ENCODE results near the gene CEP63.

The CEP63 gene

GRCh38 chr3:134457376-134458074, 28.3 kb upstream of the CEP63 start:
- Histone ChIP-seq H3K9me3 (replicated peaks in 1 of 2; ENCODE audit: control insufficient read depth in 2 of 2, insufficient read depth in 1 of 2, low read depth in 1 of 2, low read length in 2 of 2) (peaks cover 0 to 1% of the 10 kb centered on the region in 2 donors), H4K91ac (ENCODE audit: low read depth, low read length, poor library complexity) (no peak overlapping the region), H3K79me1 (ENCODE audit: low read depth, low read length) (no peaks in the 10 kb centered on the region), H3K18ac (ENCODE audit: low read length) (no peak overlapping the region), H3K27me3 (ENCODE audit: control insufficient read depth in 3 of 3, insufficient read depth in 3 of 3, low read depth in 1 of 3, low read length in 3 of 3) (peaks cover 0 to 2% (median 0%) of the 10 kb centered on the region in 3 experiments), H2BK12ac (ENCODE audit: low read length) (no peak overlapping the region), H3K4me1 (ENCODE audit: control insufficient read depth in 2 of 2, insufficient read depth in 1 of 2, low read depth in 1 of 2, low read length in 2 of 2) (peaks cover 4 to 5% of the 10 kb centered on the region in 2 donors), H3K14ac (ENCODE audit: low read length) (no peak overlapping the region), H3K9ac (ENCODE audit: low read depth, low read length, poor library complexity) (no peak overlapping the region), H3K4me2 (ENCODE audit: insufficient read depth, low read length, poor library complexity, severe bottlenecking) (no peak overlapping the region), H2BK15ac (ENCODE audit: low read length) (no peak overlapping the region), H4K8ac (ENCODE audit: low read depth, low read length) (no peak overlapping the region), H2AFZ (ENCODE audit: low read length) (no peak overlapping the region), H2BK120ac (ENCODE audit: low read depth, low read length) (no peak overlapping the region), H3K4ac (ENCODE audit: low read length) (no peak overlapping the region), H3K23ac (ENCODE audit: low read depth, low read length, poor library complexity) (no peak overlapping the region), H2BK5ac (ENCODE audit: low read length) (no peak overlapping the region), H3K27ac (replicated peaks; ENCODE audit: low read length) (no peak overlapping the region), H3K36me3 (replicated peaks in 1 of 2; ENCODE audit: control insufficient read depth in 2 of 2, insufficient read depth in 2 of 2, low read length in 2 of 2) (no peaks in the 10 kb centered on the region), H2AK5ac (ENCODE audit: low read depth, low read length) (no peak overlapping the region), H3K4me3 (ENCODE audit: low read length in 2 of 2) (no peak overlapping the region)
- no CpG with 5 or more reads among the region's 9 CpGs for WGBS, 2 donors (ENCODE audit: extremely low coverage in 2 of 2, insufficient read length in 2 of 2, insufficient replicate concordance in 1 of 2)
- no peak for DNase-seq (ENCODE audit: low spot score)

- WGBS, 2 donors (ENCODE audit: extremely low coverage in 2 of 2, insufficient read length in 2 of 2, insufficient replicate concordance in 1 of 2): no CpG with 5 or more reads among the region's 10 CpGs
- Histone ChIP-seq H3K4me3 (ENCODE audit: low read length in 2 of 2) (no peak overlapping the region), H3K36me3 (replicated peaks in 1 of 2; ENCODE audit: control insufficient read depth in 2 of 2, insufficient read depth in 2 of 2, low read length in 2 of 2) (no peaks in the 10 kb centered on the region), H3K9me3 (replicated peaks in 1 of 2; ENCODE audit: control insufficient read depth in 2 of 2, insufficient read depth in 1 of 2, low read depth in 1 of 2, low read length in 2 of 2) (peaks cover 0 to 1% of the 10 kb centered on the region in 2 donors), H3K79me1 (ENCODE audit: low read depth, low read length) (no peaks in the 10 kb centered on the region), H3K18ac (ENCODE audit: low read length) (no peak overlapping the region), H2BK12ac (ENCODE audit: low read length) (no peak overlapping the region), H3K23ac (ENCODE audit: low read depth, low read length, poor library complexity) (no peak overlapping the region), H2BK120ac (ENCODE audit: low read depth, low read length) (no peak overlapping the region), H3K4me2 (ENCODE audit: insufficient read depth, low read length, poor library complexity, severe bottlenecking) (no peak overlapping the region), H3K9ac (ENCODE audit: low read depth, low read length, poor library complexity) (no peak overlapping the region), H4K91ac (ENCODE audit: low read depth, low read length, poor library complexity) (no peak overlapping the region), H3K27ac (replicated peaks; ENCODE audit: low read length) (no peak overlapping the region), H2BK5ac (ENCODE audit: low read length) (no peak overlapping the region), H3K4ac (ENCODE audit: low read length) (no peak overlapping the region), H2AFZ (ENCODE audit: low read length) (no peak overlapping the region), H3K14ac (ENCODE audit: low read length) (no peak overlapping the region), H2AK5ac (ENCODE audit: low read depth, low read length) (no peak overlapping the region), H2BK15ac (ENCODE audit: low read length) (no peak overlapping the region), H3K4me1 (ENCODE audit: control insufficient read depth in 2 of 2, insufficient read depth in 1 of 2, low read depth in 1 of 2, low read length in 2 of 2) (peaks cover 8 to 9% of the 10 kb centered on the region in 2 donors), H4K8ac (ENCODE audit: low read depth, low read length) (no peak overlapping the region), H3K27me3 (ENCODE audit: control insufficient read depth in 3 of 3, insufficient read depth in 3 of 3, low read depth in 1 of 3, low read length in 3 of 3) (peaks cover 0 to 2% (median 0%) of the 10 kb centered on the region in 3 experiments)
- DNase-seq (ENCODE audit: low spot score): no peak
Measured at GRCh38 chr3:134458406-134458945, 27.4 kb upstream of the CEP63 start.

- Histone ChIP-seq H2BK15ac (ENCODE audit: low read length) (no peak overlapping the region), H3K14ac (ENCODE audit: low read length) (no peak overlapping the region), H3K4ac (ENCODE audit: low read length) (no peak overlapping the region), H2AFZ (ENCODE audit: low read length) (peak overlapping the region; percentile 13), H2BK12ac (ENCODE audit: low read length) (no peak overlapping the region), H4K8ac (ENCODE audit: low read depth, low read length) (no peak overlapping the region), H3K9me3 (replicated peaks in 1 of 2; ENCODE audit: control insufficient read depth in 2 of 2, insufficient read depth in 1 of 2, low read depth in 1 of 2, low read length in 2 of 2) (peaks cover 0 to 1% of the 10 kb centered on the region in 2 donors), H3K4me3 (ENCODE audit: low read length in 2 of 2) (no peak overlapping the region), H3K9ac (ENCODE audit: low read depth, low read length, poor library complexity) (no peak overlapping the region), H3K4me1 (ENCODE audit: control insufficient read depth in 2 of 2, insufficient read depth in 1 of 2, low read depth in 1 of 2, low read length in 2 of 2) (peaks cover 12 to 18% of the 10 kb centered on the region in 2 donors), H2AK5ac (ENCODE audit: low read depth, low read length) (no peak overlapping the region), H3K27me3 (ENCODE audit: control insufficient read depth in 3 of 3, insufficient read depth in 3 of 3, low read depth in 1 of 3, low read length in 3 of 3) (peaks cover 0 to 2% (median 0%) of the 10 kb centered on the region in 3 experiments), H3K27ac (replicated peaks; ENCODE audit: low read length) (no peak overlapping the region), H3K18ac (ENCODE audit: low read length) (no peak overlapping the region), H2BK120ac (ENCODE audit: low read depth, low read length) (no peak overlapping the region), H3K23ac (ENCODE audit: low read depth, low read length, poor library complexity) (no peak overlapping the region), H3K36me3 (replicated peaks in 1 of 2; ENCODE audit: control insufficient read depth in 2 of 2, insufficient read depth in 2 of 2, low read length in 2 of 2) (no peaks in the 10 kb centered on the region), H4K91ac (ENCODE audit: low read depth, low read length, poor library complexity) (no peak overlapping the region), H2BK5ac (ENCODE audit: low read length) (no peak overlapping the region), H3K4me2 (ENCODE audit: insufficient read depth, low read length, poor library complexity, severe bottlenecking) (no peak overlapping the region), H3K79me1 (ENCODE audit: low read depth, low read length) (no peaks in the 10 kb centered on the region)
- DNase-seq (ENCODE audit: low spot score): no peak
- no CpG with 5 or more reads among the region's 4 CpGs for WGBS, 2 donors (ENCODE audit: extremely low coverage in 2 of 2, insufficient read length in 2 of 2, insufficient replicate concordance in 1 of 2)
Measured at GRCh38 chr3:134459562-134459961, 26.3 kb upstream of the CEP63 start.

GRCh38 chr3:134460965-134461364, 24.9 kb upstream of the CEP63 start:
- Histone ChIP-seq H3K9ac (ENCODE audit: low read depth, low read length, poor library complexity) (no peak overlapping the region), H2AFZ (ENCODE audit: low read length) (no peak overlapping the region), H2BK120ac (ENCODE audit: low read depth, low read length) (no peak overlapping the region), H4K91ac (ENCODE audit: low read depth, low read length, poor library complexity) (no peak overlapping the region), H2BK15ac (ENCODE audit: low read length) (no peak overlapping the region), H3K27me3 (ENCODE audit: control insufficient read depth in 3 of 3, insufficient read depth in 3 of 3, low read depth in 1 of 3, low read length in 3 of 3) (no peaks in the 10 kb centered on the region), H3K9me3 (replicated peaks in 1 of 2; ENCODE audit: control insufficient read depth in 2 of 2, insufficient read depth in 1 of 2, low read depth in 1 of 2, low read length in 2 of 2) (peaks cover 0 to 1% of the 10 kb centered on the region in 2 donors), H3K4me3 (ENCODE audit: low read length in 2 of 2) (no peak overlapping the region), H3K27ac (replicated peaks; ENCODE audit: low read length) (no peak overlapping the region), H3K23ac (ENCODE audit: low read depth, low read length, poor library complexity) (no peak overlapping the region), H3K14ac (ENCODE audit: low read length) (no peak overlapping the region), H3K4me1 (ENCODE audit: control insufficient read depth in 2 of 2, insufficient read depth in 1 of 2, low read depth in 1 of 2, low read length in 2 of 2) (peaks cover 17 to 21% of the 10 kb centered on the region in 2 donors), H2AK5ac (ENCODE audit: low read depth, low read length) (no peak overlapping the region), H3K18ac (ENCODE audit: low read length) (no peak overlapping the region), H2BK5ac (ENCODE audit: low read length) (no peak overlapping the region), H3K79me1 (ENCODE audit: low read depth, low read length) (no peaks in the 10 kb centered on the region), H3K36me3 (replicated peaks in 1 of 2; ENCODE audit: control insufficient read depth in 2 of 2, insufficient read depth in 2 of 2, low read length in 2 of 2) (no peaks in the 10 kb centered on the region), H3K4me2 (ENCODE audit: insufficient read depth, low read length, poor library complexity, severe bottlenecking) (no peak overlapping the region), H4K8ac (ENCODE audit: low read depth, low read length) (no peak overlapping the region), H2BK12ac (ENCODE audit: low read length) (no peak overlapping the region), H3K4ac (ENCODE audit: low read length) (no peak overlapping the region)
- DNase-seq (ENCODE audit: low spot score): no peak
- WGBS, 2 donors (ENCODE audit: extremely low coverage in 2 of 2, insufficient read length in 2 of 2, insufficient replicate concordance in 1 of 2): no CpG with 5 or more reads among the region's 2 CpGs

All from neuronal stem cell (in vitro differentiated cells).